NCI-H510A (cell line): ENCODE data around the gene KCNAB1.

Source experiments
- DNase-seq: peaks from one replicate; lab custom pipeline; 2025; lab: John Stamatoyannopoulos, UW

KCNAB1 gene

DNA sequence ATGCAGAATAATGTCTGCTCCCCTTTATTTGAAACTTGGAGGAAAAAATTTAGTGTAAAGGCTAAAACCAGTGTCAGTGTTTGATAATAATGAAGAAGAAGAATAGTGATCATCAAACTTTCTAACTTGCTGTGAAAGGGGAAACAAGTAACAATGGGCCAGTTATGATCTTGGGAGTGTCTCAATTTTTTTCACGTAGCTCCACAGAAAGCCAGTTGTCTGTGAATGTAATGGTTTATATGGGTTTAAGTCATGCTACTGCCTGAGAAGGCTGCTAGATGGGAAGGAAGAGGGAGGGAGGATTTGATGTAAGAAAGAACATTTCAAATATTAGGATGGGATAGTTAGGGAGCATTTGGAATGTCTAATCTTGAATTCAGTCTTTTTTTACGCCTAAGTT, 455.7 kb downstream of the KCNAB1 start:
- DNase-seq, result no peak

DNA sequence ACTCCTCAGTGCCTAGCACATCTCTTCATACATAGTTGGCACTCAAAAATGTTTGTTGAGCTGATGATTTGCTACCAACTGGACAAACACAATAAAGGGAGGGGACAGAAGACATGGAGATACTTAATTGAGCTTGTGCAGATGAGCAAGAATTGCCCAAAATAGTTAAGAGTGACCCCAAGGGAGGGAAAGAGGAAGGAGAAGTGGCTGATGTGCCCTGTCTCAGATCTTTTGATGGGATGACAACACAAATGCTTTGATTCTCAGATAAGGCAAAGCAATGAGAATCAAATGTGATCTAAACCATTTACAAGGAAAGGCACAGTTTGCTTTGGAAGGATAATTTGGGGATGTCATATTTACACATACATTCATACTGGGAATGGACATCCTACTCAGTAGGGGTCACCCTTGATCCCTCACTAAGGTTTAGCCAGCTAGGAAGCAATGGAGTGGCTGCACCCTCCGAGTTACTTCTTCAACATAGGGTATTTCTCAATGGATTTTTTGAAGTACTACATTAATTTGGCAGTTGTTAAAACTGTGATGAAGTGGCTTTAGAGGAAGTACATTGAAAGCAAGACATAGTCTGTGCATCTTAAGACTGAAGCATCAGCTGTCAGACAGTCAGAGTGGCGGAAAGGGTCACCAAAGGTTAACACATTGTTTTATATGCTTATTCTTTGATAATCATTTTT, 456.4 kb downstream of the KCNAB1 start:
- no peak for DNase-seq

DNA sequence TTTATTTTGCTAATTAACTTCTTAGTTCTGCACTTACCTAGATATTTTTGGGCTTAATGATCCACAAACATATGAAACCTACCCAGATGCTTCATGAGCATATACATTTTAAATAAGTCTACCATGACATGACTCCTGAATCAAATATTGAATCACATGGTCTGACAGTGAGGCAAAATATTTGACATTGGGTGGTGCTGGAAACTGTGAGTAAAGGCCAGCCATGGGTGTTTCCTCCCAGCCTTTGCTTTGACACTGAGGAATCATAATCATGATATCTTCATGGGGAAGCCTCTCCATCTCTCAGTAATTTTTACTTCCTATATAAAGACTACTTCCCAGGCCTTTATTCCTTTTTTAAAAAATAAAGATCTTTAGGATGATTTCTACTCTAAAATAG, 457.4 kb downstream of the KCNAB1 start:
- no peak for DNase-seq

DNA sequence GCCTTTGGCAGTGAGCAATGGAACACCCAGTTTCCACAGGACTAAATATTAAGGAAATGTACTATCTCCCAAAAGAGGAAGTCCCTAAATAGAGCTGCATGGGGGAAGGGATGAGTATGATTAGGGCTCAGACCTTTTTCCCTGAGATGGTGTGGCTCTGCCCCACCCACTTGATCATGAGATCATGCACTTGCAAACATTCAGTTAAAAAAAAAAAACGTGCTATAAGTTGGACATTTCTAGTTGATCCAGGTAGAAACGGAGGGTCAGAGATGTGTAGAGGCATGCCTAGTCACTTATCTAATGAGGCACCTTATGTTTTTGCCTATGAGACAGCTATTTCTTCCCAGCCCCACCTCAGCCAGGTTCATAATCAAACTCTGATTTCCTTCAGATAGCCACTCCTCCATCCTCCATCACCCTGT, 459.1 kb downstream of the KCNAB1 start:
- no peak for DNase-seq

DNA sequence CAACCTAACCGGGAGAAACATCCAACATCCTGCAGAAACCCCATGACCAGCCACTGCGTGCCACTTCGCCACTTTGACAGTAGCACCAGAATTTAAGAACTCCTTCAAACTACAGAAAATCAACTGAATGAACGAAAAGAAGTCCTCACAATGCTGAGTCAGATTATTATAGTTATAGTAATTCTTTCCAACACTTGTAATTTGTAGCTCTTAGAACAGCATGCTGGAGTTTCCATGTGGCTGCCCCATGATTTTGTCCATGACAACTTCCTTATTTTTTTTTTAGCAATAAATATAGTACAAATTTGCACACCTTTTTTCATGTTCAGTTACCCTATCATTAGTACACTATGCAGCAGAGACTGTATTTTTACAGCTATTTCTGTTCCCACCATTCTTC, 460.7 kb downstream of the KCNAB1 start:
- no peak for DNase-seq

DNA sequence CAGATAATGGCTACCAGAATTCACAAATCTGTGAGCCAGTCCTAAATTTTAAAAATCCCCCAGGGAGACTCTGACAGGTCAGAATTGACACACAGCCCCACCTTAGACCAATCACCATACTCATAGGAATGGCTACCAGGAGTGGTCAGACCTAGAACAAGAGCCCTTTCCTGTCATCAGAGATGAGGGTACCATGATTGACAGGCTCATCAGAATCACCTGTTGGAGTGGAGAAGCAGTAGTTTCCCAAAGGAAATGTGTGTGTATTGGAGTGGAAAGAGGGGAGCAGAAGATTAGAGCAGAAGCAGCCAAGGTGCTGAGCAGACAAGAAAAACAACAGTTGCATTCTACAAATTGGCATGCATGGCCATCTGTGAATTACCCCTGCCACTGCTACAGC, 461.6 kb downstream of the KCNAB1 start:
- no peak for DNase-seq

DNA sequence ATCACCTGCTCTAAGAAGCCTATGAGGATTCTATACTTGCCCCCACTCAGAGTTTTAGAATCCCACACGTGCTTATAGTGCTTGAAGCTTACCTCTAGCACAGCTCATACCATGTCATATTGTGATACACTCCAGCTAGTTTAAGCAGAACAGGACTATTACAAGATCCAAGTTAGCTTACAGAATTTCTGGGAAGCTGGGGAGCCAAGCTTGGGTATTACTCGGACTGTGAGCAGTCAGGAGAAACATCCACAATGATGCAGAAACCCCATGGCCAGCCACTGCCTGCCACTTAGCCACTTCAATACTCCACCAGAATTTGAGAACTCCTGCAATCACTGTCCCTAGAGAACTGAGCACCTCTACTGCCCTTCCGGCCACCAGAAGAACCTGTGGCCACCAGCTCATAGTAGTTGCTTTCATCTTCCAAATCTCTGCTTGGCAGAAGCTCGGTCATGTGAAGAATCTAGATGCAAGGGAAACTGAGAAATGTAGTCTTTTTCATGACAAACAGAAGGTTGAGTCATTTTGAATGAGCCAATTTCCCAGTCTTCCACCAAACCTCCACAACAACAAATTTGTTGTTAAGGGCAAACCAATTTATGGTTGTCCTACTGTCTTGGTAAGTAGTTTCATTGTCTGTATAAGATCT, 462.3 kb downstream of the KCNAB1 start:
- no peak for DNase-seq

DNA sequence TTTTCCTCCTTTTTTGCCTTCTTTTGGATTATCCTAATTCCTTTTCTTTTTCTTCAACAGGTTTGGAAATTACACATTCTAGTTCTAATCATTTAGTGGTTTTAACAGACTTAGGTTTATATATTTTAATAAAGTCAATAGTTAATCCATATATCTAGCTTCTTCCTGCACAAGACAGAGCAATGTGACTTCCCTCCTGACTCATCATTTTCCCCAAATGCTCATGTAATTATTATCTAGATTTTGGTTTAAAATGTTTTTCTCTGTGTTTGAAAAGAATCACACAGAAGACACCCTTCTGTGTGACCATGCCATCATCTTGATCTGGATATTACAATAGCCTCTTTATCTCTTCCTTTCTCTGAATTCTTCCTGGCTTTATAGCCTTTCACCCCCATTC, 463.1 kb downstream of the KCNAB1 start:
- DNase-seq, result no peak

DNA sequence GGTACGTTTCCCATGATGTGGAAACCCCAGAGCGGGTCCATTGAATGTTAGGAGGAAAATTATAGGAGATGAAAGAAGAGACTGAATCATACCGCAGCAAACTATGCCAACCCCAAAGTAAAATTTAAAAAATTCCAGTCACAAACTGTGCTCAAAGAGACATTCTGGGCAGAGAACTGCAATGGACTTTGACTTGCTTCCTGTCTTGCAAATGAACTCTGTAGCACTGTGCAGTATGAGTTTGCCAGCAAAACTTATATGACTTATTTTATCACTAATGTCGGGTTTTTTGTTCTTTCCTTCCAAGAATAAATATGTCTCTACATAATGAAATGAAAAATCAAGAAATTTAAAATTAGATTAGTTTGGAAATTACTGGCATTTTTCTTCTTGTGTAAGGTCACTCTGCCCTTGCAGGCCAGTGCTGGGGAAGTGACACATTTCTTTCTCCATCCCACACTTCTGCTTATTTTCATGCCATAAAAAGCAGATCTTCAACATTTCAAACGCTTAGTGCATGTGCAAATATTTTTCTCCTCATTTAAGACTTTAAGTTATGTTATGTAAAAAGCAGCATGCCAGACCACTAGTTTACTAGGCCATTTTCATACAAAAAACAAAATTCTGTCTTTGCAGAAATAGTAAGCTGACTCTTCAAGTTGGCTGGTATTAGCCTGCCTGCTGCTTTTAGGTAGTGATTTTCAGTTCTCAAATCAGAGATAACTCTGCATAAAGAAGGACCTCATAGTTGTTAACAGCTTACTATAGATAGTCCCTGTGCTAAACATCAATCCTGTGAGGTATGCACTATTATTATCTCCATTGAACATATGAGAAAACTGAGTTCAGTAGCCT, 466.8 kb downstream of the KCNAB1 start:
- DNase-seq, result no peak

DNA sequence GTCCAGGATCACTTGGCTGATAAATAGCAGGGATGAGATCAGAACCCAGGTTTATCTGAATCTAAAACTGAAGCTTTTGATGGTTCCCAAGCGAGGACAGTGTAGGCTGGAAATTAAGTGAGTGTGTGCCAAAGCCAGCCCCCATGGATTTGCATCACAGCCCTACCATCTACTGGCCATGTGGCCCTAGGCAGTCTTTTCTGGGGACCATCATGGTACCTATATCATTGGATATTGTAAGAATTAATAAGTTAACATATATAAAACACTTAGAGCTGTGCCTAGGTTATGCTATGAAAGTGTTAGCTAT, 467.3 kb downstream of the KCNAB1 start:
- no peak for DNase-seq
